ENCODE measurements around the gene PEPD. TPM values are rescaled to one million over a fixed set of nuclear protein-coding genes. Genes with fewer than 3 reads are reported as not detected.

Gene PEPD
- total RNA-seq, 1 donor = 23.5 TPM

GRCh38 chr19:33418461-33418860 is 103.1 kb downstream of the PEPD start:
- Histone ChIP-seq H3K4me1 (ENCODE audit: insufficient read depth, low read length) (peaks cover 6% of the 10 kb centered on the region), H3K4me3 (ENCODE audit: low read length) (no peak overlapping the region), H3K27me3 (ENCODE audit: insufficient read depth, low read length) (no peaks in the 10 kb centered on the region), H3K9me3 (ENCODE audit: low read depth, low read length) (no peaks in the 10 kb centered on the region)

DNA sequence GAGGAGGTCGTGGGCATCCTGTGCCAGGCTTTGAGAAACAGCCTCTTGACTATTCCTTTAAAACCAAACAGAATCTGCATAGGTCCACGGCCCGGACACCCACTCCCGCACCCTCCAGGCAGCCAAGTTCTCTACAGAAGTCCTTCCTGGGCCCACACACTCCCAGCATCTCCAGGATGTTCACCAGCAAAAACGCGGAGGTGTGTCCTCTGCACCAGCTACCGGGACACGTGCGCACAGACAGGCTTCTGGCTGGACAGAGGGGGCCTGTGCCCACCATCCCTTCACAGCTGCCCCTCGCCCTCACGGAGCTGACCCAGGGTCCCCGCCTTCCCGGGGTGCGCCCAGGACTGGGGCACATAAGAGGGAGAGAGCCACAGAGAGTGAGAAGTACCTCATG is 103.8 kb downstream of the PEPD start:
- H3K9me3 ChIP-seq (ENCODE audit: low read depth, low read length) = no peaks in the 10 kb centered on the region
- H3K4me1 ChIP-seq (ENCODE audit: insufficient read depth, low read length) = peaks cover 6% of the 10 kb centered on the region
- H3K4me3 ChIP-seq (ENCODE audit: low read length) = no peak overlapping the region
- H3K27me3 ChIP-seq (ENCODE audit: insufficient read depth, low read length) = no peaks in the 10 kb centered on the region

DNA sequence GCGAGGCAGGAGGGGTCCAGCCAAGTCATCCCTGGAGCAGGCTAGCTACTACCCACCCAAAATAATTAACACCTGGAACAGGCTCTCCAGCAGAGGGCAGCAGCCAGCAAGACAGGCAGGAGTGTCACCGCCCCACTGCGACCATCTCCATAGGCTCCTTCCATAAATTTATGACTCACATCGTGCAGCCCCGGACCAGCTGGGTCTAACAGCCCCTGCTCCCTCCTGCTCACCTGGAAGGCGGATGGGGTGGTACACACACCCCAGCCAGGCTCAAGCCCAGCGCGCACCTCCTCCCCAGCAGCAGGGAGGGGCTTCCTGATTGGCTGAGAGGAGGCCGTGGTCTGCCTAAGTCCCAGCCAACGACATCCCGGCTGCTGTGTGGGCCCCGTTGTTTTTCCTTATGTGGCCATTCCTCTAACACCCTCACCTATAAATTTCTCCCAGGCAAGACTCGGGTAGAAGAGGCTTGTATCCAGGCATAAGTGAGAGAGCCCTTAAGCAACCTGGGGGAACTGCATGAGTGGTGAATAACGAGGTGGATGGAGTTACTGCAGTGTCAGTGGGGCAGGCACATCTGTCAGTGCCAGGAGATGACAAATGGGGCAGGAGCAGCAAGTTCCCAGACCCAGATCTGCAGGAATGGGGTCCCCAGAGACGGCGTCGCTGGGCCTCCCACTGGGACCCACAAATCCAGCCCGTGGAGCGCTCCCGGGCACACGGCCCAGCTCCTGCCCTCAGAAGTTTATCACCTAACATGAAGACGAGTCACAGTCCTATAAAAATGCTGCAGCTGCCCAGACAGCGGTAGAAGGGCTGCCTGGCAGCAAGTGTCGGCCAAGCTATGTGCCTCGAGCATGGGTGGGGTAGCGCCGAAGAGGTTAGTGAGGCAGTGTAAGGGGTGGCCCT is 105.0 kb downstream of the PEPD start:
- Histone ChIP-seq H3K9me3 (ENCODE audit: low read depth, low read length) (no peaks in the 10 kb centered on the region), H3K4me1 (ENCODE audit: insufficient read depth, low read length) (peaks cover 6% of the 10 kb centered on the region), H3K27me3 (ENCODE audit: insufficient read depth, low read length) (no peaks in the 10 kb centered on the region), H3K4me3 (ENCODE audit: low read length) (no peak overlapping the region)

DNA sequence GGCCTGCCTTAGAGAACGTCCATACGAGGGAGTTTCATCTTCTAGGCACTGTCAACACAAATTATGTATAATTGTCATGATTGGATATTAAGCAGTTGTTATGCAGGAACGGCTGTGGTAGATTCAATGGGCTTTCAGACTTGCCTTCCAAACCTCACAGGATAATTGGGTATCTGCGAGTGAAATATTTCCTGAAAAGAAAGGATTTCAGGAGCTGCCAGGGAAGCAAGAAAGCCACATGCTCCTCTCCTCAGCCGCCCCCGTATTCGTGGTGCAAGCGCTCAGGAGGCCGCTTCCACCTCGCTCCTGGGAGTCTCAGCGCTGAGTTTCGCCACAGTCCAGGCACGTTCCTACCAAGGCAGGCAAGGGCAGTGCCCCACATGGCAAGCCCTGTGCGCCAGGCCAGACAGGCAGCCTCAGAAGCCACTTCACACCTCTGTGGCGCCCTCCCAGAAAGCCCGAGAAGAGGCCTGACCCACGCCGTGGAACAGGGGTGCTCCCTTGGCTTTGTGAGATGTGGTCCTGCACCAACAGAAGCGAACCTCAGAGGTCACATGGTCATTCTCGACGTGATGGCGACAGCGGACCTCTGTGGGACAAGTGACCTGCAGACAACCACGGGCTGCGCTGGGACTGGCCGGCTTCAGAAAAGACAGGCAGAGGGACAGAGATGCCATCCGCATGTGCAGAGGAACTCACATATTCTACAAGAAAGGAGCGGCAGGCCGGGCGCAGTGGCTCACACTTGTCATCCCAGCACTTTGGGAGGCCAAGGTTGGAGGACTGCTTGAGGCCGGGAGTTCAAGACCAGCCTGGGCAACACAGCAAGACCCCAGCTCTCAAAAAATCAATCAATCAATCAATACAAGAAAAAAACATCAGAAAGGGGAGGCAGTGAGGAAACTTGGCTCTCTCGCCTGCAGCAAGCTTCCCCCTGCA is 106.7 kb downstream of the PEPD start:
- H3K4me3 ChIP-seq (ENCODE audit: low read length) = no peak overlapping the region
- H3K4me1 ChIP-seq (ENCODE audit: insufficient read depth, low read length) = peaks cover 6% of the 10 kb centered on the region
- no peaks in the 10 kb centered on the region for H3K9me3 ChIP-seq (ENCODE audit: low read depth, low read length)
- H3K27me3 ChIP-seq (ENCODE audit: insufficient read depth, low read length) = no peaks in the 10 kb centered on the region

DNA sequence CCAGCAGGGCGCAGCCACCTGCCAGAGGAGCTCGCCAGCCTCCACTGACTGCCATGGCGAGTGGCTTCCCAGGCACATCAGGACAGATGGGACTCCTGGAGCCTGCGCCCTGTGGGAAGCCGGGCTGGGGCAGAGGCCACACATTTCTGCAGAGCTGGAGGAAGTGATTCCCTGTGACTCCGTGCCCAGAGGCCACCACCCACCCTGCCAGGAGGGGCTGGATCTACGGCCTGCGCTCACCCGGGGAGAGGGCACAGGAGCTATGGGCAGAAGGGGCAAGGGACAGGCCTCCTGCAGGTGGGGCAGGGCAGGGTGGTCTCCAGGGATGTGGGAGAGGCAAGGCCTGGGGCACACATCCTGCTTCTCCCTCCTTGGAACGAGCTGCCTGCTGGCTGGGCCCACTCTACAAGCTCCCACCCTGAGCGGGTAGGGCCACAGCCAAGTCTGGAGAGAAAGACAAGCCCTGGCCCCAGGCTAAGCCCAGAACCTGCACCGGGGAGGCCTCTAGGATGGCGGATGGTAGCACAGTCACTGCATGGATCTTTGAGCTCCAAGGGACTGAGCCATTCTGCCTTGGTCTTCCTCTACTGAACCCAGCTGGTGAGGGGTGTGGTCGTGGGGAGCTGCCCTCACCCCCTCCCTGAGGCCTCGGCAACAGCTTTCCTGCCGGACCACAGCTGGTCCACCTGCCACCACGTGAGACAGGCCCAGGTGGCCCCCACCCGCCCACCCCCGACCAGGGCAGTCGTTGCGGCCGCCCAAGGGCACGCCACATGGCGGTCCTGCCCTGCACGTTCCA is 107.5 kb downstream of the PEPD start:
- Histone ChIP-seq H3K9me3 (ENCODE audit: low read depth, low read length) (no peaks in the 10 kb centered on the region), H3K4me1 (ENCODE audit: insufficient read depth, low read length) (peaks cover 6% of the 10 kb centered on the region), H3K27me3 (ENCODE audit: insufficient read depth, low read length) (no peaks in the 10 kb centered on the region)

DNA sequence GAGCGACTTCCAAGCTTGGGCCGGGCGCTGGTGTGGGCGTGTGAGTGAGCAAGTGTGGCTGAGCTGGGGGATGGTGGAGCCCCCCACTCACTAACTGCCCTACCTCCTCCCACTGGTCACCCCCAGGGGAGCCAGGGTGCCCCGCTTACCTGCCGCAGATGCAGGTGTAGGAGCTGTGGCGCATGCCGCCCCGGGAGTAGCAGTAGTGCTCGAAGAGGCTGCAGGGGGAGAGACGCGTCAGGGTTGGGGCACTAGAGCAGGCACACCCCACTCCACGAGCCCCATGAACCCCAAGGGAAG is 108.2 kb downstream of the PEPD start:
- Histone ChIP-seq H3K9me3 (ENCODE audit: low read depth, low read length) (no peaks in the 10 kb centered on the region), H3K4me3 (ENCODE audit: low read length) (no peak overlapping the region), H3K27me3 (ENCODE audit: insufficient read depth, low read length) (no peaks in the 10 kb centered on the region), H3K4me1 (ENCODE audit: insufficient read depth, low read length) (peaks cover 6% of the 10 kb centered on the region)

More for the DNA sequence above, 107.5 kb downstream of the PEPD start:
- no peak overlapping the region for H3K4me3 ChIP-seq (ENCODE audit: low read length)

- Histone ChIP-seq H3K4me1 (ENCODE audit: insufficient read depth, low read length) (peaks cover 6% of the 10 kb centered on the region), H3K9me3 (ENCODE audit: low read depth, low read length) (no peaks in the 10 kb centered on the region), H3K27me3 (ENCODE audit: insufficient read depth, low read length) (no peaks in the 10 kb centered on the region), H3K4me3 (ENCODE audit: low read length) (no peak overlapping the region)
These were observed 108.8 kb downstream of the PEPD start for GRCh38 chr19:33412601-33413425.

DNA sequence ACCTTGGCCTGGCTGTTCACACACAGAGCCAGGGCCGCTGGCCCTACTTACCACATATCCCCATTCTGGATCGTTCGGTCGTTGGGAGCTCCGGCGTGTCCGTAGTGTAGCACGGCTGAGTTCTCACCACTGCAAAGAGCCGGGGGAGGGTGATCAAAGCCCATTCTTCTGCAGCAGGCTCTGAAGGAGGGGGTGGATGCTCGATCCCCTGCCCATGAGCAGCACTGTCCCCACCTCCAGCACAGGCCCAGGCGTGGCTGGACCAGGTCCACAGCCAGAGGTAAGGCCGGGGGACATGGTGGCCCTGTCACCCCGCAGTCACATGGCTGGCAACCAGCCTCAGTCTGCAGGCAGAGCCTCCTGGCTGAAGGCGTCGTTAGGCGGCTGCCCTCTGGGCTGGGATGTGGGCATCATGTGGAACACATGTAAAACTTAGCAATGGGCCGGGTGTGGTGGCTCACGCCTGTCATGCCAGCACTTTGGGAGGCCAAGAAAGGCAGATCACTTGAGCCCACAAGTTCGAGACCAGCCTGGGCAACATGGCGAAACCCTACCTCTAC is 109.9 kb downstream of the PEPD start:
- Histone ChIP-seq H3K27me3 (ENCODE audit: insufficient read depth, low read length) (no peaks in the 10 kb centered on the region), H3K9me3 (ENCODE audit: low read depth, low read length) (no peaks in the 10 kb centered on the region), H3K4me3 (ENCODE audit: low read length) (no peak overlapping the region), H3K4me1 (ENCODE audit: insufficient read depth, low read length) (peaks cover 14% of the 10 kb centered on the region)

- no peaks in the 10 kb centered on the region for H3K9me3 ChIP-seq (ENCODE audit: low read depth, low read length)
- H3K27me3 ChIP-seq (ENCODE audit: insufficient read depth, low read length) = no peaks in the 10 kb centered on the region
- H3K4me1 ChIP-seq (ENCODE audit: insufficient read depth, low read length) = peaks cover 8% of the 10 kb centered on the region
- H3K4me3 ChIP-seq (ENCODE audit: low read length) = no peak overlapping the region
These were observed 110.6 kb downstream of the PEPD start for GRCh38 chr19:33410915-33411401.

- H3K9me3 ChIP-seq (ENCODE audit: low read depth, low read length) = no peaks in the 10 kb centered on the region
- peaks cover 13% of the 10 kb centered on the region for H3K4me1 ChIP-seq (ENCODE audit: insufficient read depth, low read length)
- no peaks in the 10 kb centered on the region for H3K27me3 ChIP-seq (ENCODE audit: insufficient read depth, low read length)
- no peak overlapping the region for H3K4me3 ChIP-seq (ENCODE audit: low read length)
These were observed 111.5 kb downstream of the PEPD start for GRCh38 chr19:33409906-33410685.

- peaks cover 26% of the 10 kb centered on the region for H3K4me1 ChIP-seq (ENCODE audit: insufficient read depth, low read length)
- no peak overlapping the region for H3K4me3 ChIP-seq (ENCODE audit: low read length)
- H3K27me3 ChIP-seq (ENCODE audit: insufficient read depth, low read length) = no peaks in the 10 kb centered on the region
These were observed 112.8 kb downstream of the PEPD start for GRCh38 chr19:33408538-33409434.

GRCh38 chr19:33408116-33408515 is 113.5 kb downstream of the PEPD start:
- Histone ChIP-seq H3K4me1 (ENCODE audit: insufficient read depth, low read length) (peaks cover 28% of the 10 kb centered on the region), H3K9me3 (ENCODE audit: low read depth, low read length) (no peaks in the 10 kb centered on the region), H3K4me3 (ENCODE audit: low read length) (no peak overlapping the region), H3K27me3 (ENCODE audit: insufficient read depth, low read length) (no peaks in the 10 kb centered on the region)

More at GRCh38 chr19:33408538-33409434, 112.8 kb downstream of the PEPD start:
- no peaks in the 10 kb centered on the region for H3K9me3 ChIP-seq (ENCODE audit: low read depth, low read length)
